Measurements from ENCODE around the gene FAM72A. TPM values are rescaled to one million over a fixed set of nuclear protein-coding genes. Genes with fewer than 3 reads are reported as not detected.
"Not testable (repeated sequence)": the region's sequence is repeated elsewhere in the genome, so short reads cannot be mapped to it uniquely, and the experiment has no call there.

Gene FAM72A
- total RNA-seq, 2 experiments from 2014 or later: 36.3 to 37.4 TPM

GRCh38 chr1:206169794-206170193 lies 32.8 kb downstream of the FAM72A start:
- H3K27me3 Mint-ChIP-seq; H3K36me3 Mint-ChIP-seq; H3K4me3 Mint-ChIP-seq; H3K9me3 Mint-ChIP-seq (ENCODE audit: low read depth); H3K27ac Mint-ChIP-seq; H3K4me1 Mint-ChIP-seq; ATAC-seq; CTCF ChIA-PET; DNase-seq: not testable (repeated sequence)

DNA sequence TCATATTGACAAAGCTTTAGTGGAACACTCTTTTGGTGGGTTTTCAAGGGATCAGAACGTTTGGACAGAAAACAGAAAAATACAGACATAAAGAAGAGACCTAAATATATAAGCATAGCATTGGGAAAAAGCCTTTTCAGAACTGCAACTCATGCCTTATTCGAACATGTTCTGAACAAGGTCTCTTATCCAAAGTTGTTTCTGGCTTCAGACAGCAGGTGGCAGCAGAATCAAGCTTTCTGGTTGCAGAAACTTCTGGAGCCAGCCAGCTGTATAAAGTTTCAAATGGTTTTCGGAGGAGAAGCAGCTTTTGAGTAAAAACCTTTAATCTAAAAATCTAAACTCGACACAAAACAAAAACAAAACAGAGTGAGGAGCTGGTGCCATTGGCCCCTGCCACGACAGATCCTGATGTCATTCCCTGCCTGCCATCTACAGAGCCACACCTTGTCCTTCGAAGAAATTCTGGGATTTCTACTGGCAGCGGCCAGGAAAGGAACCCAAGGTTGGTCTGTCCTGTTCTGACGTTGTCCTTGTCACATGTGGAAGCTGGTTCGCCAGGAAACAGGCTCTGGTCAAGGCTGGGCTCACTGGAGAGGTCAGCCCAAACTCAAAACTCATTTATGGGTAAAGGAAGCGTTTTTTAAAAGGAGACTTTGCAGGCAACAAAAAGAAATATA lies 35.1 kb downstream of the FAM72A start:
- H3K27me3 Mint-ChIP-seq; CTCF ChIA-PET; H3K4me3 Mint-ChIP-seq; H3K9me3 Mint-ChIP-seq (ENCODE audit: low read depth); DNase-seq; H3K4me1 Mint-ChIP-seq; H3K36me3 Mint-ChIP-seq; H3K27ac Mint-ChIP-seq: not testable (repeated sequence)
- peak; percentile 84 for ATAC-seq

DNA sequence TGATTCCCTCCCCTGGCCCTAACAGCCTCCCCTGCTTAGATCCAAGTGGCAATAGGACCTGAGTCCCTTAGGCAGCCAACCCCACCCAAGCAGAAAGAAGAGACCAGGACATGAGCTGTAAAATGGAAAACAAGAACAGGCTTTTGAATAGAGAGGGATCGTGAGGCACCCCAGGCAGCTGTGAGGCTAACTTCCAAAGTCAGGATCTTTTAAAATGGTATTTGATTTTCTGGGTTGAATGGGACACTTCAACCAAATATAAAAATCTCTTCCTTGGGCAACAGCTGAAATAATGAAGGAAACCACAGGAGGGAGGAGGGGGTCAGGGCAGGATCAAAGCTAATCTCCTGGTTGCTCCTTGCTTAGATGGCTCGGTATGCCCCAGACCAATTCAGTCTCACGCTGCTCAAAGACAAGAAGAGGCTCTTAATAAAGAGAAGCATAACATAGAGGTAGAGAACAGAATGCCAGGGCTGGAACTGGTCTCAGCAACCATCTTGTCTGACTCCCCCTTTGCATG lies 56.8 kb downstream of the FAM72A start:
- no peaks in the 10 kb centered on the region for H3K4me1 Mint-ChIP-seq
- CTCF ChIA-PET: no interaction called here

GRCh38 chr1:206144605-206145004 lies 58.0 kb downstream of the FAM72A start:
- DNase-seq: no peak
- Mint-ChIP-seq H3K36me3 (no peaks in the 10 kb centered on the region), H3K4me3 (no peak overlapping the region), H3K27me3 (peaks cover 65% of the 10 kb centered on the region), H3K9me3 (ENCODE audit: low read depth) (no peaks in the 10 kb centered on the region), H3K4me1 (no peaks in the 10 kb centered on the region), H3K27ac (no peak overlapping the region)
- CTCF ChIA-PET: interaction anchor here (1.5 kb wide), 1 partner anchor 37 kb away, joined by 3 read pairs; no protein-coding TSS in a partner anchor
- ATAC-seq: no peak

More for the DNA sequence above, 56.8 kb downstream of the FAM72A start:
- ATAC-seq: no peak
- Mint-ChIP-seq H3K27ac (no peak overlapping the region), H3K36me3 (no peaks in the 10 kb centered on the region), H3K4me3 (no peak overlapping the region), H3K9me3 (ENCODE audit: low read depth) (no peaks in the 10 kb centered on the region), H3K27me3 (peaks cover 53% of the 10 kb centered on the region)
- no peak for DNase-seq

DNA sequence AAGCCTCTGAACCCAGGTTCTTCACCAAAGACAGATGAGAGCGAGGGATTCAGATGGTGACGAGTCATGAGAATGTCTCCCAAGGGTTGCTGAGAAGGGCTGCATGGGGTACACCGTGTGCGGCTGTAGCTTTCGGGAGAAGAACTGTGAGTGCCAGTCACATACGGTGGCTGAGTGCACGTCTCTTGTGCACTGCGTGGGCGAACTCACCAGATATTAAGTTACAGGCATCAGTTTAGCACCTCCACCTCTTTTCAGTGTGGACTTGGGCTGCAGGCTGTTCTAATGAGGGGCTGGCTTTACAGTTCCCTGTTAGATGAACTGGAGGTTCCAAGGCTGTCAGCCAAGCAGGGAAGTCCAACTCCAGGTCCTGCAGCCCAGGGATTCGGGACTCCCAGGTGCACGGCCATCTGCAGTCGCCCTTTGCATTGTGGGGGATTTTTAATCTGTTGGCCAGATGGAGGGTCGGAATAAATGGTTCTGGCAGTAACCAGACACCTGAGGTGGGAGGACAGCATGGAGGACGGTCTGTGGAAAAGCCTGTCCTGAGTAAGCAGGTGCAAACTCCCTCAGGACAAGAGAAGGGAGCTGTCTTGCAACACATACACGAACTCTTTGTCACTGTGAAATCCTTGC lies 59.0 kb downstream of the FAM72A start:
- CTCF ChIA-PET: interaction anchor here (1.0 to 1.5 kb wide), 2 partner anchors 10 to 36 kb away, joined by 3 read pairs; no protein-coding TSS in a partner anchor
- peaks cover 69% of the 10 kb centered on the region for H3K27me3 Mint-ChIP-seq

GRCh38 chr1:206142770-206143169 lies 59.9 kb downstream of the FAM72A start:
- DNase-seq (no peak), ATAC-seq (no peak)
- Mint-ChIP-seq H3K4me1 (no peaks in the 10 kb centered on the region), H3K27me3 (peaks cover 76% of the 10 kb centered on the region), H3K27ac (no peak overlapping the region), H3K36me3 (no peaks in the 10 kb centered on the region), H3K9me3 (ENCODE audit: low read depth) (no peaks in the 10 kb centered on the region), H3K4me3 (no peak overlapping the region)
- CTCF ChIA-PET: interaction anchor here (1.0 kb wide), 1 partner anchor 9 kb away, joined by 3 read pairs; no protein-coding TSS in a partner anchor

More for the DNA sequence above, 59.0 kb downstream of the FAM72A start:
- Mint-ChIP-seq H3K27ac (no peak overlapping the region), H3K36me3 (no peaks in the 10 kb centered on the region), H3K9me3 (ENCODE audit: low read depth) (no peaks in the 10 kb centered on the region), H3K4me3 (no peak overlapping the region), H3K4me1 (no peaks in the 10 kb centered on the region)
- DNase-seq (no peak), ATAC-seq (no peak)

GRCh38 chr1:206142011-206142410 lies 60.6 kb downstream of the FAM72A start:
- H3K36me3 Mint-ChIP-seq: no peaks in the 10 kb centered on the region
- H3K27ac Mint-ChIP-seq: no peak overlapping the region
- H3K9me3 Mint-ChIP-seq (ENCODE audit: low read depth): no peaks in the 10 kb centered on the region
- H3K4me3 Mint-ChIP-seq: no peak overlapping the region
- no peaks in the 10 kb centered on the region for H3K4me1 Mint-ChIP-seq
- ATAC-seq: no peak
- no peak for DNase-seq
- CTCF ChIA-PET: interaction anchor here (1.3 kb wide), 1 partner anchor 10 kb away, joined by 3 read pairs; no protein-coding TSS in a partner anchor
- H3K27me3 Mint-ChIP-seq: peaks cover 76% of the 10 kb centered on the region

DNA sequence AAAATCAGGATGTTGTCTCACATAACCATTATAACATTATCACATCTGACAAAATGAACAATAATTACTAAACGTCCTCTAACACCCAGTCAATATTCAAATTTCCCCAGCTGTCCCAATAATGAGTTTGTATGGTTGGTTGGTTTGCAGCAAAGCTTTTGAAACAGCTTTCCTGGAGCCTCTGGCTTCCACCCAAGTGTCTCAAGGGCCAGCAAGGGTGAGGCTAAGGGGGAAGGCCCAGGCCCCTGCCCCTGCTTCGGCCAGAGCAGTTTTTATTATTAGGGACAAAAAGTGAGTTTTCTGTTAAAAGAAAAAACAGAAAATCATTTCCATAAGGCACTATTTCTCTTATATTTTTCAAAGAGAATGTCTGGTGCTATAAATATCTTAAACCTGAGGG lies 66.4 kb downstream of the FAM72A start:
- H3K4me1 Mint-ChIP-seq: no peaks in the 10 kb centered on the region
- no peak for ATAC-seq
- CTCF ChIA-PET: no interaction called here
- DNase-seq: no peak
- no peak overlapping the region for H3K27ac Mint-ChIP-seq
- H3K27me3 Mint-ChIP-seq: peaks cover 36% of the 10 kb centered on the region
- H3K4me3 Mint-ChIP-seq: no peak overlapping the region
- no peaks in the 10 kb centered on the region for H3K36me3 Mint-ChIP-seq
- H3K9me3 Mint-ChIP-seq (ENCODE audit: low read depth): no peaks in the 10 kb centered on the region

Other genes with a start within 250 kb of the FAM72A start
- not detected for gene RAB7B, start 199.4 kb downstream of the FAM72A start, total RNA-seq
- not detected for gene CTSE, start 178.9 kb downstream of the FAM72A start, total RNA-seq
- gene RHEX, start 149.7 kb downstream of the FAM72A start, total RNA-seq: not detected
- not detected for gene AVPR1B, start 85.5 kb downstream of the FAM72A start, total RNA-seq
- gene SRGAP2, start 702 bp upstream of the FAM72A start, total RNA-seq: 100 to 1,000 TPM; 124 to 130 TPM